ENCODE data around the gene CRYGS.

DNA sequence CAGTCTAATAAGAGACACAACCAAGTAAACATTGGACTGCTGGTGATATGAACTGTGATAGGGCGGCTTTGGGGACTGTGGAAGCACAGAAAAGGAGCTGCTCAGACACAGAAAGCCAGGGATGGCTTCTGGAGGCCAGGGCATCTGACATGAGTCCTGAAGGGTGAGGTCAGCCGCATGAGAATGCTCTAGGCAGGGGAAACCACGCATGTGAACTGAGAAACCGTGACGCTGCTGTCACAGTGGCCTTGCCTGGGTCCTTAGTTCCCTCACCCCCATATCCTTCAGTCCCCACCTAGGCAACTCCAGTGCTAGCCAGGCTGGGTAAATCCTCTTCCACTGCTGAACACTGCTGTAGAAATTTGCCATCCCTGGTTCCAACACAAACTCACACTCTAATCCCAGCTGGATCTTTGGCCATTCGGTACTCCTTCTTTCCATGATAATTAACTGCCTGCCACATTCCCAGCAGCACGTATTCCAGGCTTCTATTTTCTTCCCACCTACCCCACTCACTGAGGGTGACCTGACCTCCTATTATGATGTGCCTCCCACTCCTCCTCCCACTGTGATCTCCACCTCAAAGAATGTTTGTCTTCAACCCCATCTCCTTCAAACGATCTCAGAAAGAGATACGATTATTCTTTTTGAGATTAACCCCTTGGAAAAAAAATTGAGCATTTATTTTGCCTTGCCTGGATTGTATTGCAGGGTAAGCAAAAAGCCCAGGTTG, 31.4 kb downstream of the CRYGS start:
- TF ChIP-seq POLR2A (IDR thresholded peaks at IDR 0.05), result no peak
- TF ChIP-seq, protein P1, sequence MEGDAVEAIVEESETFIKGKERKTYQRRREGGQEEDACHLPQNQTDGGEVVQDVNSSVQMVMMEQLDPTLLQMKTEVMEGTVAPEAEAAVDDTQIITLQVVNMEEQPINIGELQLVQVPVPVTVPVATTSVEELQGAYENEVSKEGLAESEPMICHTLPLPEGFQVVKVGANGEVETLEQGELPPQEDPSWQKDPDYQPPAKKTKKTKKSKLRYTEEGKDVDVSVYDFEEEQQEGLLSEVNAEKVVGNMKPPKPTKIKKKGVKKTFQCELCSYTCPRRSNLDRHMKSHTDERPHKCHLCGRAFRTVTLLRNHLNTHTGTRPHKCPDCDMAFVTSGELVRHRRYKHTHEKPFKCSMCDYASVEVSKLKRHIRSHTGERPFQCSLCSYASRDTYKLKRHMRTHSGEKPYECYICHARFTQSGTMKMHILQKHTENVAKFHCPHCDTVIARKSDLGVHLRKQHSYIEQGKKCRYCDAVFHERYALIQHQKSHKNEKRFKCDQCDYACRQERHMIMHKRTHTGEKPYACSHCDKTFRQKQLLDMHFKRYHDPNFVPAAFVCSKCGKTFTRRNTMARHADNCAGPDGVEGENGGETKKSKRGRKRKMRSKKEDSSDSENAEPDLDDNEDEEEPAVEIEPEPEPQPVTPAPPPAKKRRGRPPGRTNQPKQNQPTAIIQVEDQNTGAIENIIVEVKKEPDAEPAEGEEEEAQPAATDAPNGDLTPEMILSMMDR (IDR thresholded peaks at IDR 0.05), result no peak

All from body of pancreas (tissue), 4 donors.